Fibroblast of mammary gland (primary cell): Measurements from ENCODE around the gene GPR55.

ENCODE experiments used
- DNase-seq: peaks from one replicate; pipeline ENCODE4 v3.0.0-alpha.2; 2010; ENCODE audit warnings: low read depth
- H3K4me3 ChIP-seq: 2 replicates; pipeline ENCODE4 v1.5.1; 2011; ENCODE audit warnings: low read depth, mild to moderate bottlenecking, low read length, moderate library complexity; ENCODE audit not compliant: control insufficient read depth
- TF ChIP-seq, protein P1 (sequence below): conservative IDR thresholded peaks from 2 replicates; pipeline ENCODE4 v1.5.1; 2011; ENCODE audit warnings: low read depth, low read length, inconsistent platforms; ENCODE audit not compliant: control insufficient read depth, insufficient read depth

Gene GPR55

DNA sequence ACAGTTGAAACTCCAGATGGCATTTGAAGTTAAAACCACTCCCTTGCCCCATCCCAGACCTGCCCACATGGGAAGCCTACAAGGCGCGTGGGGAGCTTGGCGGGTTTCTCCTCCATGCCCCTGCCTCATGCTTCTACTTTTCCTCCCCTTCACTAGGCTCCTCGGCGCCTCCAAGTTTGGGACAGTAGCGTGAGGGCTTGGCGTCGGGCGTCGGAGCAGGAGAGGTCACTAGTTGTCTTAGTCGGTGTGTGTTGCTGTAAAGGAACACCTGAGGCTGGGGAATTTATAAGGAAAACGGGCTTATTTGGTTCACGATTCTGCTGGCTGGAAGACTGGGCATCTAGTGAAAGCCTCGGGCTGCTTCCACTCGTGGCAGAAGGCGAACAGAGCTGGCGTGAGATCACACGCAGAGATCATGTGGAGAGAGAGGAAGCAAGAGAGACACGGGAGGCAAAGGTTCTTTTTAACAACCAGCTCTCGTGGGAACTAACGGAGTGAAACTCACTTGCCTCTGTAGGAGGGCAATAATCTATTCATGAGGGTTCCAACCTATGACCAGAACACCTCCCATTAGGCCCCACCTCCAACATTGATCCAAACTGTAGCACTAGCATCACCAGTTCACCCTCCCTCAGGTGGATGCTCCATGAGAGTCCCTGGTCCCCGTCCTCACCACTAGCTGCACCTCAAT lies 35.0 kb downstream of the GPR55 start:
- H3K4me3 ChIP-seq, result no peak overlapping the region
- TF ChIP-seq, protein P1, sequence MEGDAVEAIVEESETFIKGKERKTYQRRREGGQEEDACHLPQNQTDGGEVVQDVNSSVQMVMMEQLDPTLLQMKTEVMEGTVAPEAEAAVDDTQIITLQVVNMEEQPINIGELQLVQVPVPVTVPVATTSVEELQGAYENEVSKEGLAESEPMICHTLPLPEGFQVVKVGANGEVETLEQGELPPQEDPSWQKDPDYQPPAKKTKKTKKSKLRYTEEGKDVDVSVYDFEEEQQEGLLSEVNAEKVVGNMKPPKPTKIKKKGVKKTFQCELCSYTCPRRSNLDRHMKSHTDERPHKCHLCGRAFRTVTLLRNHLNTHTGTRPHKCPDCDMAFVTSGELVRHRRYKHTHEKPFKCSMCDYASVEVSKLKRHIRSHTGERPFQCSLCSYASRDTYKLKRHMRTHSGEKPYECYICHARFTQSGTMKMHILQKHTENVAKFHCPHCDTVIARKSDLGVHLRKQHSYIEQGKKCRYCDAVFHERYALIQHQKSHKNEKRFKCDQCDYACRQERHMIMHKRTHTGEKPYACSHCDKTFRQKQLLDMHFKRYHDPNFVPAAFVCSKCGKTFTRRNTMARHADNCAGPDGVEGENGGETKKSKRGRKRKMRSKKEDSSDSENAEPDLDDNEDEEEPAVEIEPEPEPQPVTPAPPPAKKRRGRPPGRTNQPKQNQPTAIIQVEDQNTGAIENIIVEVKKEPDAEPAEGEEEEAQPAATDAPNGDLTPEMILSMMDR, result no peak
- no peak for DNase-seq

DNA sequence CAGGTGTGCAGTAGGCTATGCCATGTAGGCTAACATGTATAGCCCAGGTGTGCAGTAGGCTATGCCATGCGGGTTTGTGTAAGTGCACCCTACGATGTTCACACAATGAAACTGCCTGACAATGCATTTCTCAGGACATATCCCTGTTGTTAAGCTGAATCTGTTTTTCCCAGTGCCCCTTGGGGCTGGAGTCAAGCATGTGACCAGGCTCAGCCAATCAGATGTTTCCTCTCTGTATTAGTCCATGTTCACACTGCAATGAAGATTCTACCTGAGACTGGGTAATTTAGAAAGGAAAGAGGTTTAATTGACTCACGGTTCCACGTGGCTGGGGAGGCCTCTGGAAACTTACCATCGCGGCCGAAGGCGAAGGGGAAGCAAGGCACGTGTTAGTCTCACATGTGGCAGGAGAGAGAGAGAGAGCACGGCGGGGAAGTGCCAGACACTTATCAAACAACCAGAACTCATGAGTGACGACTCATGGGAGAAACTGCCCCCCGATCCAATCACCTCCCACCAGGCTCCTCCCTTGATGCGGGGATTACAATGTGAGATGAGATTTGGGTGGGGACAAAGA lies 36.1 kb downstream of the GPR55 start:
- DNase-seq, result no peak
- H3K4me3 ChIP-seq, result no peak overlapping the region
- TF ChIP-seq, protein P1, result no peak

DNA sequence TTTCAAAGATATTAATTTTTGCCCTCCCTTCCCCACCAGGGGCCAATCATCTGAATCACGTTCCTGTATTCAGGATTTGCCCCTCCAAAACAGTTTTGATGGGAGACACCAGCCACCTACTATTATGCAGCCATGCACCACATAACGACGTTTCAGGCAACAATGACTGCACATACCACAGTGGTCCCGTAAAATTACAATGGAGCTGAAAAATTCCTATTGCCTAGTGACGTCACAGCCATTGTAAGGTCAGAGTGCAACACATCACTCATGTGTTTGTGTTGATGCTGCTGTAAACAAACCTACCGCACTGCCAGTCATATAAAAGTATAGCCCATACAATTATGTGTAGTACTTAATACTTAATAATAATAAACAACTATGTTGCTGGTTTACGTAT lies 37.7 kb downstream of the GPR55 start:
- DNase-seq, result no peak
- TF ChIP-seq, protein P1, result no peak
- H3K4me3 ChIP-seq, result no peak overlapping the region

DNA sequence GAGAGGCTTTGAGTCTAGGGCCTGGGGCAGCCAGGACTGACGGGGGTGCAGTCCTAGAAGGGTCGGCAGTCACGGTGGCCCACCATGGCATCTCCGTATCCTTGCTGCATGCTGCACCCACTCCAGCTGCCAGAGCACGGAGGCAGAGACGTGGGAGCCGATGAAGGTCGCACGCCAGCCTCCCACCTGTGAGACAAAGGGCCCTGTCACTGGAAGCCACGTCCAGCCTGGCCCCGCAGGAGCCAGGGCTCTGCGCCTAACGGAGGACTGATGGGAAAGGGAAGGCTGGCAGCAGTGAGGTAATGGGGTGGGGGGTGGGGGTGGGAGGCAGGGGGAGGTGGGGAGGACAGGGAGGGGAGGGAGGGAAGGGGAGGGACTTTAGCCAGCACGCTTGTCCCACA lies 38.4 kb downstream of the GPR55 start:
- H3K4me3 ChIP-seq, result no peak overlapping the region
- no peak for DNase-seq
- TF ChIP-seq, protein P1, result no peak

DNA sequence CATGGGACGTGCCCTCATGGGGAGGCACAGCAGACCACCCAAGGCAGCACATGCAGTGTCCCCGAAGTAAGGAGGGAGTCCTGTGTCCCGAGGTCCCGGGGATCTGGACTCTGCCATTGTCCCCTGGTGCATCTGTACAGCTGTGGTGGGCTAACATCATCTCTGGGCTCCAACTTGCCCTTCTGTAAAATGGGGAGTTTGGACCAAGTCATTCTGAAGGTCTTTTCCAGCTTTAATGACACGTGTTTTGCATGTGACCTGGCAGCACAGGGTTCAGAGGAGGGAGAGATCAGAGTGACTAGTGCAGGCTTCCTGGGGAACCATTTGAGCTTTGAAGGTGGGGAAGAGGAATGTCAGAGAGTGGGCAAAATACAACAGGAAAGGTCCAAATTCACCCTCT lies 38.8 kb downstream of the GPR55 start:
- DNase-seq, result no peak
- H3K4me3 ChIP-seq, result no peak overlapping the region
- TF ChIP-seq, protein P1, result no peak

DNA sequence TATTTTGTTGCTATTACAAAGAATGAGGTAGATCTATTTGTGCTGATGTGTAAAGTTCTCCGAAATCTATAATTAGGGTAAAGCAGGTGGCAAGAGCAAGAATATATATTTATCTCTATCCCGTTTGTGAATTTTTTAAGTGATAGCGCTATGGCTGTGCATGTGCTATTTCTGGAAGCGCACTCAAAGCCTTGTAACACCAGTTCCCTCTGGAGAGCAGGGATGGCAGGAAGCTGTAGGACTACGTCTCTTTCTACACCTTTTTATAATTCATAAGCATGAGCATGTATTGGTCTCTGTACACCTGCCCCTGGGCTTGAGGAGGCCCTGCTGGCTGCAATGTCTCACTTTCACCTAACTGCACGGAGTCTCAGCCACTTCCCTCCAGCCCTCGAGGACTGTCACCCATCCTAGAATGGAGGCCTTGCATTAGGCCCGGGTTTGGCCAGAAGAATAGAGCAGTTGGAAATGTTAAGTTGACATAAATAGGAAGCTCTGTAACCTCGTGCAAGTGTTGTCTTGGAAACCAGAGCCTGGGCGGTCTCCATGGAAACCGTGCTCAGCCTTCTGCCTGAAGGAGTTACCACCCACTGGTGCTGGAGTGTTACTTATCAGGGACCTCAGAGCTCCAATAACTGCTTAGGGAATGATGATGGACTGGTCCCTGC lies 39.4 kb downstream of the GPR55 start:
- peak; percentile 21 for DNase-seq
- TF ChIP-seq, protein P1, result no peak
- no peak overlapping the region for H3K4me3 ChIP-seq

DNA sequence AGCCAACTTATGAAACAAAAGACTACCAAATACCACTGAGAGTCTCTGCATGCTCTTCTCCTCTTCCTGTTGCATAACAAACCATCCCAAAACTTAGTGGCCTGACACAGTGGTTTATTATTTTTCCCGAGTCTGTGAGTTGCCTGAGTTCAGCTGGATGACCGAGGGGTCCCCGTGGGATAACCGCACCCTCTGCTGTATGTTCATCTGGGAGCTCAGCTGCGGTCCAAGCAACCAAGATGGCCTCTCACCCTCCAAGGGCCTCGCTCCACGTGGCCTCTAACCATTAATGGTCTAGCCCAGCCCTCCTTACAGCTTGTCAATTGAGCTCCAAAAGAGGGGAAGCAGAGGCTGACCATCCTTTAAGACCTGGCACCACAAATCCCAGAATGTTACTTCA lies 43.2 kb downstream of the GPR55 start:
- no peak overlapping the region for H3K4me3 ChIP-seq
- DNase-seq, result no peak
- TF ChIP-seq, protein P1, result no peak
